Measurements from ENCODE around the gene PUM2.

The PUM2 gene

GRCh38 chr2:20217041-20217970 is 133.3 kb downstream of the PUM2 start:
- POLR2A ChIA-PET (ENCODE audit: low non-redundant PET): interaction anchor here (1.0 to 1.2 kb wide), 2 partner anchors 9 to 27 kb away, joined by 3 to 4 read pairs; no protein-coding TSS in a partner anchor
- peak overlapping the region; percentile 100 for H3K27ac ChIP-seq
- TF ChIP-seq, protein P1, sequence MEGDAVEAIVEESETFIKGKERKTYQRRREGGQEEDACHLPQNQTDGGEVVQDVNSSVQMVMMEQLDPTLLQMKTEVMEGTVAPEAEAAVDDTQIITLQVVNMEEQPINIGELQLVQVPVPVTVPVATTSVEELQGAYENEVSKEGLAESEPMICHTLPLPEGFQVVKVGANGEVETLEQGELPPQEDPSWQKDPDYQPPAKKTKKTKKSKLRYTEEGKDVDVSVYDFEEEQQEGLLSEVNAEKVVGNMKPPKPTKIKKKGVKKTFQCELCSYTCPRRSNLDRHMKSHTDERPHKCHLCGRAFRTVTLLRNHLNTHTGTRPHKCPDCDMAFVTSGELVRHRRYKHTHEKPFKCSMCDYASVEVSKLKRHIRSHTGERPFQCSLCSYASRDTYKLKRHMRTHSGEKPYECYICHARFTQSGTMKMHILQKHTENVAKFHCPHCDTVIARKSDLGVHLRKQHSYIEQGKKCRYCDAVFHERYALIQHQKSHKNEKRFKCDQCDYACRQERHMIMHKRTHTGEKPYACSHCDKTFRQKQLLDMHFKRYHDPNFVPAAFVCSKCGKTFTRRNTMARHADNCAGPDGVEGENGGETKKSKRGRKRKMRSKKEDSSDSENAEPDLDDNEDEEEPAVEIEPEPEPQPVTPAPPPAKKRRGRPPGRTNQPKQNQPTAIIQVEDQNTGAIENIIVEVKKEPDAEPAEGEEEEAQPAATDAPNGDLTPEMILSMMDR (conservative IDR thresholded peaks at IDR 0.05; ENCODE audit: low read depth): no peak
- CTCF ChIA-PET: interaction anchor here (0.5 to 1.7 kb wide), 2 partner anchors 8 to 145 kb away, joined by 8 to 13 read pairs; partner anchors contain the start of gene SDC1
- DNase-seq (ENCODE audit: low spot score): peak; percentile 94

DNA sequence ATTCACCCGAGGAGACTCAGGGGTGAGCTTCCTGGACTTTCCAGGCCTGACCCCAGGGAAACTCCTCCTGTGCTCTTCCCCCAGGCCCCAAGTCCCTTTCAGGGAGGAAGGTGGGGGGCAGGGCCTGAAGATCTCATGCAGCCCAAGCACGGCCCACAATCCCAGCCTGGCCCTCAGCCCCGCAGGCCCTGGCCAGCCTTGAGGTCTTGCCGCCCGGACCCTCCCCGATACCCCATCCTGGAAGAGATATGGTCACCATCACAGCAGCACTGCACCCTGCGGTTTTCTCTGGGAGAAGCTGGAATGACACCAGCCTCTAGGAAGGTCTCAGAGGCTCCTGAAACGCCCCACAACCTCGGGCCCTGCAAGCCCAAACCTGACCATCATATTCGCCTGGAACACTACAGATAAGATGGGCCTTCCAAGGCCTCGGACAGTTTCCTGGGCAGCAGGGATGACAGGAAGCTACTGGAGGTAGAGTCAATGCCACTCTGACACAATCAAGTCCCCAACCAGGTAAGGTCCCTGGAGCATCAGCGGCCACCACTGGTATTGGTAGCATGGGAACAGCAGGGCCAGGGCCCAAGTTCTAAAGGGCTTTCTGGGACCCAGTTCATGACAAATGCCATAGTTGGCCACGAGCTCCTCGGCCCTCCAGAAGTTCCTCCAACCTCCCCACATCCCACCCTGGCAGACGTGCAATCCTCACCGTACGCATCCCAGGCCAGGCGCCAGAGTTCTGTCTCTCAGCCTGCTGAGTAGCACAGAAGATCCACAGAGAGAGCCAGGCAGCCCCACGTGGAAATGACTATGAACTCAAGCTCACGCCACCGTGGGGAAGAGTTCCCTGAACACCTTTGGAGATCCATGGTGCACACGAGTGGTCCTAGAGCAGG is 134.3 kb downstream of the PUM2 start:
- TF ChIP-seq, protein P1 (conservative IDR thresholded peaks at IDR 0.05; ENCODE audit: low read depth): no peak
- CTCF ChIA-PET: interaction anchor here (0.7 to 1.7 kb wide), 2 partner anchors 9 to 113 kb away, joined by 3 to 13 read pairs; partner anchors contain the start of gene SDC1
- POLR2A ChIA-PET (ENCODE audit: low non-redundant PET): interaction anchor here (0.5 kb wide), 1 partner anchor 9 kb away, joined by 3 read pairs; the partner anchor contains the start of gene SDC1
- peak overlapping the region; percentile 100 for H3K27ac ChIP-seq
- DNase-seq (ENCODE audit: low spot score): no peak

DNA sequence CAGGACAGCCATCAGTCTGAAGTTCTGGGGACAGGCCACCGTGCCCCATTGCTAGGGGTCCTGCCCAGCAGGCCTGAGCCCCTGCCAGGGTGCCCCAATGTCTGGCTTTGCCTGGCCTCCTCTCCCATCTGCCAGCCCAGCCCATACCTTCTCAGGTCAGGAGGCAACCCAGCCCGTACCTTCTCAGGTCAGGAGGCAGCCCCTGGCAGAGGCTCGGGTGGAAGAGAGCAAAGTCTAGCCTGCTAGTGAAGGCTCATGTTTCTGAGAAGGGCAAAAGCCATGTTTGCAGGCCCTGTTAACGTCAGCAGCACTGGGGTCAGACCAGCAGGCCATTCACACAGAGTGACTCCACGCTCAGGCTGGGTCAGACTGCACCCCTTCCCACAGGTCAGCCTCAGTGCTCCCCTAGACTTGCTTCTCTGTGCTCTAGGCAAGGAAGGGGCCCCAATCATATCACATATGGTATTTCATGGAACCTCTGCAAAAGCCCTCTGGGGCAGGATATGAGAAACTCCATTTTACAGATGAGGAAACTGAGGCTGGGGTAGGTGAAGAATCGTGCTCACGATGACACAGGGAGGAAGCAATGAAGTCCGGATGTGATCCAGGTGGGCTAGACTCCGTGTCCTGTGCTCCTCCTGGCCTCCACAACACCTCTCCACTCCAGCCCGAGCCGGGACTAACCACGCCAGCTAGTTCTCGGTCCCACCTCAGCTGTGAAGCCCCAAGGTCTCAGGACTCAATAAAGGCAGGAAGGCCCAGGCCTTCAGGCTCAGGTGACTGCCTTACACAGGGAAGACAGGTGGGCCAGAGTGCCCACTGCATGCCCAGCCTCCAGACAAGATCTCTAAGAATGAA is 135.2 kb downstream of the PUM2 start:
- H3K27ac ChIP-seq: peak overlapping the region; percentile 100
- TF ChIP-seq, protein P1 (conservative IDR thresholded peaks at IDR 0.05; ENCODE audit: low read depth): no peak
- no peak for DNase-seq (ENCODE audit: low spot score)
- ChIA-PET CTCF (interaction anchor here (1.7 kb wide), 1 partner anchor 10 kb away, joined by 13 read pairs; the partner anchor contains the start of gene SDC1), POLR2A (ENCODE audit: low non-redundant PET) (no interaction called here)

DNA sequence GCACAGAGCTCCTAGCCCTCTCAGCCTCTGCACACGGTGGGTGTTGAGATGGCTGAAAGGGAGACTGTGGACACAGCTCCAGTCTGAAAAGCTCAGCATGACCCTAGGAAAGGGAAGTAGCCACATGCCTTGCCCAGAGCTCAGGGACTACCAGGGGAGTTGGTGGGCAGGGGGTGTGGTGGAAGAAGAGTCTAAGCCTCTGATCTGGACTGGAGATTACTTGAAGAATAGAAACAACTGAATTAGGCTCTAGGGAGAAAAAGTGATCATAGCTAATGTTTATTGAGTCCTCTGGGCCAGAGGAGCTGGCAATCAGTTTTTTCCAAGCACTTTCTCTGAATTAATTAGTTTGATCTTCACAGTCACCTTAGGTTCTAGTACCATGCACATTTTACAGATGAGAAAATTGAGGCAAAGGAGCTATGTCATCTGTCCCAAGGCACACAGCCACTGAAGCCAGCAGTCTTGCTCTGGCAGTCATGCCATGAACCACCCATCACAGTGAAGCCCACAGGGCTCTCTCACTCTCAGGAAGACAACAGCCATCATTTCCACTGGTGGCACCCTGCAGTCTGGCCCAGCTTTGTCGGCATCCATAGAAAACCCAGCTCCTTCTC is 136.0 kb downstream of the PUM2 start:
- H3K27ac ChIP-seq: peak overlapping the region; percentile 100
- POLR2A ChIA-PET (ENCODE audit: low non-redundant PET): interaction anchor here (1.9 kb wide), 1 partner anchor 10 kb away, joined by 10 read pairs; the partner anchor contains the start of gene SDC1
- TF ChIP-seq, protein P1 (conservative IDR thresholded peaks at IDR 0.05; ENCODE audit: low read depth): no peak
- CTCF ChIA-PET: interaction anchor here (1.2 kb wide), 1 partner anchor 11 kb away, joined by 3 read pairs; the partner anchor contains the start of gene SDC1
- DNase-seq (ENCODE audit: low spot score): no peak

GRCh38 chr2:20213651-20214565 is 136.7 kb downstream of the PUM2 start:
- ChIA-PET CTCF (interaction anchor here (1.0 to 1.2 kb wide), 2 partner anchors 11 to 108 kb away, joined by 3 read pairs; partner anchors contain the start of gene SDC1), POLR2A (ENCODE audit: low non-redundant PET) (interaction anchor here (1.0 to 1.9 kb wide), 3 partner anchors 9 to 30 kb away, joined by 3 to 10 read pairs (median 6); partner anchors contain the start of gene SDC1)
- TF ChIP-seq, protein P1 (conservative IDR thresholded peaks at IDR 0.05; ENCODE audit: low read depth): no peak
- DNase-seq (ENCODE audit: low spot score): no peak
- H3K27ac ChIP-seq: peak overlapping the region; percentile 100
